D721Med (cell line): ENCODE data around the gene BIK.

ENCODE experiments used
- DNase-seq: peaks from one replicate; pipeline ENCODE4 v3.0.0; 2011; ENCODE audit warnings: low spot score; ENCODE audit not compliant: insufficient read length
- FAIRE-seq: peaks from 2 replicates; lab custom pipeline; 2011; peaks lifted over from hg19 to GRCh38; lab: Jason Lieb, UNC
- TF ChIP-seq, protein P1 (sequence below): IDR thresholded peaks from 2 replicates; pipeline ENCODE4 v1.5.1; 2012; ENCODE audit warnings: mild to moderate bottlenecking, control low read depth; ENCODE audit not compliant: insufficient read depth; ENCODE audit errors: missing control alignments

Gene BIK

DNA sequence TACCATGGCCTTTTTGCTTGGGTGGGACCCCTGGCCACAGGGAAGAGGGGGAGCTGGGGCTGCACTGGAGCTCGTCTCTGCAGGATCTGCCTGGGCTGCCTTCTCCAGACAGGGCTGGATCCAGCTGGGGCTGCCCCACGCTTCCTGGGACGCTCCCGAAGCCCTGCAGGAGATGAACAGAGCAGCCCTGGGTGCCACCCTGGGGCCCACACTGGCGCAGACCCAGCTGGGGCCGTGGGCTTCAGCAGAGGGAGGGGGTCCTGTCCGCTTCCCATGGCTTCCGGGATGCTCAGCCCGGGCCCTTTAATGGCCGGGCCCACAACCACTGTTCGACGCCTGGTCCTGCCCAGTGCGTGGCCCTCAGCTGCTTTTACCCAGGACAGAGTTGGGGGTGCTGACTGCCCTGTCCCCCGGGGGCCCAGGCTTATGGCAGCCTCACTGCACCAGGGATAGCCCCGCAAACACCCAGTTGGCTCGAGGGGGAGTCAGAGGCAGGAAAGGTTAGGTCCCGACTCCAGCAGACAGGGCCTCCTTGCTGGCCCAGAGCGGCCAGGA, 52.8 kb downstream of the BIK start:
- TF ChIP-seq, protein P1, sequence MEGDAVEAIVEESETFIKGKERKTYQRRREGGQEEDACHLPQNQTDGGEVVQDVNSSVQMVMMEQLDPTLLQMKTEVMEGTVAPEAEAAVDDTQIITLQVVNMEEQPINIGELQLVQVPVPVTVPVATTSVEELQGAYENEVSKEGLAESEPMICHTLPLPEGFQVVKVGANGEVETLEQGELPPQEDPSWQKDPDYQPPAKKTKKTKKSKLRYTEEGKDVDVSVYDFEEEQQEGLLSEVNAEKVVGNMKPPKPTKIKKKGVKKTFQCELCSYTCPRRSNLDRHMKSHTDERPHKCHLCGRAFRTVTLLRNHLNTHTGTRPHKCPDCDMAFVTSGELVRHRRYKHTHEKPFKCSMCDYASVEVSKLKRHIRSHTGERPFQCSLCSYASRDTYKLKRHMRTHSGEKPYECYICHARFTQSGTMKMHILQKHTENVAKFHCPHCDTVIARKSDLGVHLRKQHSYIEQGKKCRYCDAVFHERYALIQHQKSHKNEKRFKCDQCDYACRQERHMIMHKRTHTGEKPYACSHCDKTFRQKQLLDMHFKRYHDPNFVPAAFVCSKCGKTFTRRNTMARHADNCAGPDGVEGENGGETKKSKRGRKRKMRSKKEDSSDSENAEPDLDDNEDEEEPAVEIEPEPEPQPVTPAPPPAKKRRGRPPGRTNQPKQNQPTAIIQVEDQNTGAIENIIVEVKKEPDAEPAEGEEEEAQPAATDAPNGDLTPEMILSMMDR, result no peak
- DNase-seq (no peak), FAIRE-seq (no peak)

DNA sequence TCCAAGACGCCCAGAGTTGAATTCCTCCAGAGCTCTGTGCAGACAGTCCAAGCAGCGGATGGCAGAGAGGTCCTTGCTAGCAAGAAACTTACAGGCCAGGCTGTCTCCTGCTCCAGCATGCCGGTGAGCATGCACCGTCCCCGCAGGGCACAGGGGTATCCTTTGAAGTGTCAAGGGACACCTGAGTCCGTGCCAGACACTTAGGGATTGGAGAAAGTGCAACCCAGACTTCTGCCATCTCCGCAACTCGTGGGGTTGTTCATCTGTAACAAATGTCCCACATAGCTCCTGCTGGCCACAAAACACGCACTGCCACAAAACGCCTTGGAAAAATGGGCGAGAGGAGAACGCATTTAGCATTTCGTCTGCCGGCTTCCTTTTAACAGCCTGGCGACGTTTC, 54.1 kb downstream of the BIK start:
- DNase-seq (no peak), FAIRE-seq (no peak)
- TF ChIP-seq, protein P1, result no peak

DNA sequence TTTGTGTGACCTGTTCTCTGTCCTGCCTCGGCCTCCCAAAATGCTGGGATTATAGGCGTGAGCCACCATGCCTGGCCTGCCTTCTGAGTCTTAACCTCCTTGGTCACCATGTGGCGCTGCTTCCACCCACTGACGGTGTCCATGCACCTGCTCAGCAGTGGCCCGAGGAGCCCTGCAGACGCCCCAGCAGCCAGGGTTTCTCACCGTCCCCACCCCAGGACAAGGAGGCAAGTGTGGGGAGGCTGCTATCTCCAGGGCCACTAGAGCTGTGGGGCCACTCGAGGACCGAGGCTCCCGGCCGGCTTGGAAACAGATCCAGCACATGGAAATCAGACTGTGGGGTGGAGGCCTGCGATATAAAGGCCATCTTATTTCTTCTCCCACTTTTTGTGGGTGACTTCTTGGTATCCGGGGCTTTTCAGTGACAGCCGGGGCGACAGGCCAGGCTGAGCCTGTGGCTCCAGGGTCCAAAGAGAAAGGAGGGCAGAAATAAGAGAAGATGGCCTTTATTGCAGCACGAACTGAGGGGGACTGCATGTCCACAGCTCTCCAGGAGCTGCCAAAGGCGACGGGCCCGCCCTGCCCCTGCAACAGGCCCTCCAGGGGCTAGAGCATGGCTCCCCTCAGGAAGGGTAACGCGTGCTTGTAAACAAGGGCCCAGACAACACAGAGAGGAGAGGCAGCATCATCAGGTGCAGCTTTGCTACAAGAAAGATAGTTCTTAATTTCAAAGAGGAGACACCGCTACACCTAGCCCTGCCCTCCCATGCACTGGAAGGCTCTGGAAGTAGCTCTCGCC, 55.8 kb downstream of the BIK start:
- no peak for FAIRE-seq
- no peak for DNase-seq
- TF ChIP-seq, protein P1, result no peak

DNA sequence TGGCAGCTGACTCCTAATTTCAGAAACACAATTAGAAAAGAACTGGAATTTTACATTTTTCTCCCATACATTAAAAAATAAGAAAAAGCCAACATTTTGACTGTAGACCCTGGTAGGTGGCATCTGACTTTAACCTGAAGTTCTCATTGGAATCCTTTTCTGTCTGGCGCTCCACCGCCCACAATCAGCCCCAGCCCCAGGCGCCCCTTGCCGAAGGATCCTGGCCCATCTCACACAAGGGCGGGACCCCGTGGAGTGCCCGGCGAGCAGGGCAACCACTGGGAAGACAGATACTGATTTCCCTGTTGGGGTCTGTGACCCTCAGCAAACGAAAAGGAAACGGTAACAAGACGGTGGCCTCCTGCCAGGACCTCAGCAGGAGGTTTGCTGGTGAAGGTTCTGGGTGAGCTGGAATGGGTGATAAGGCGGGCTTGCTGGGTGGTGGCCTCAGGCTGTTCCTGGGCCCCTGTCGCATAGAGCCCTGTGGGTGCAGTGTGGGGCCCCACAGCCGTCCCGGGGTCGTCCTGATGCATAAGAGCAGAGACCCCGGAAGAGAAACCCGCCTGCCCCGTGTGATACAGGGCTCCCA, 56.5 kb downstream of the BIK start:
- no peak for DNase-seq
- TF ChIP-seq, protein P1, result no peak
- FAIRE-seq, result no peak

DNA sequence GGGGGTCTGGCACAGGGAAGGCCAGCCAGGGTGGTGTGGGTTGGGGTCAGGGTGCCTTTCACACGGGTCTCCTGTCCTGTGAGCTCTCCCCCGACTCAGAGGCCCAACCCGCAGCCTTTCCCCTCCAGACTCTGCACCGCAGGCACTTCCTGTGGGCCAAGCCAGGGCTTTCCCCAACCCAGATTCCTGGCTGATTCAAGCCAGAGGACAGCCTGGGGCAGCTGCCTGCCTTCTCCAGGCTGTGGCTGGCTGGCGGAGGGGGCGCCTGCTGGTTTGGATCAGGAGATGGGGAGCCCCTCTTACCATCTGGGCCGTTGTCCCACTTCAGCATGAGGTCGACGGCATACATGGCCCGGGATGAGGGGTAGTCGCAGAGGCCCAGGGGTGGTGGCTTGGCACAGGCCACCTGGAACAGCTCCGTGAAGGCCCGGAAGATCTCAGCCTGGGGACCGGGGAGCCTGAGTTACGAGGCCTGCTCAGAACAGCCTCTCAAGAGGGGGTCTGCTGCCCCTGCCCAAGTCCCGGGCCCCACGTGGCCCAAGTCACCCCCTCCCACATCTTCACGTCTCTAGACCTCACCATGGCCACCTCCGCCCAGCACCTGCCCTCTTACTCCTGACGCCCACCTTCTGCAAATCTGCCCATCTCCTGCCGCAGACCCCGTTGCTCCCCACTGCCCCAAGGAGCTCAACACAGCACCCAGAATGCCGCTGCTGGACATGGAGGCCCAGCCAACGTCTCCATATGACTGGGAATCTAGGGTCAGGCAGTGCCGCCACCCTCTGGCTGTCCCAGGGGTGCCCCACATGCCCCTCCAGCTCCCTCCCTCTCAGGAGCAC, 58.1 kb downstream of the BIK start:
- TF ChIP-seq, protein P1, result no peak
- FAIRE-seq, result no peak
- DNase-seq, result no peak

DNA sequence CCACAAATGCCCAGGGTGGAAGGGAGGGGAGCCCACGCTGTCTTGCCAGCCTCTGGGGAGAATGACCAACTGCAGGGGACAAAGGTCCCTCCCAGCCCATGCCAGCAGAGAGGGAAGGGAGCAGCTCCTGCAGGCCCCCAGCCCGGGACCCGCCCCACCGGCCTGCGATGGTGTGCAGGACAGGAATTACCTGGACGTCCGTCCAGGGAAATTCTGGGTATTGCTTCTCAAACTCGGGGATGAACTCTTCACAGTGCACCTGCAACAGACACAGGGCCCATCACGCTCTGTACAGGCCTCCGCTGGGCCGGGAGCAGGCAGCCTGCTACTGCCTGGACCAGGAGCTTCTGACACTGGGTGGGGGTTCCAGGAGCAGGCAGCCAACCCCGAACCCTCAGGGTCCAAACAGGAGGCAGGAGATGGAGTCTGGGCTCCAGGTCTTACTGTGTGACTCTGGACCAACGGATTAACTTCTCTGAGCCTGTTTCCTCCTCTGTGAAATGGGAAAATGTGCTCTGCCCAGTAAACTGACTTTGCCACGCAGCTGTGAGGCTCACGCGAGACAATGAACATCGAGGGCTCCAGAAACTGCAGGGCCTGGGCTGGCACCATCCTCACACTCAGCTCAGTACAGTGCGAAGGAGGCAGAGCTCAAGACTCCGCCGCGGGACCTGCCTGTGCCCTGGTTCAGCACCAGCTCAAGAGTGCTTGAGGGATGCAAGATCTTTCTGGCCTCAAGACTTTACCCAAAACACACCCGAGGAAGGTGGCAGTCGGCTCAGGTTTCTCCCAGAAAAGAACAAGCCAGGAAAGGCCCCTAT, 59.0 kb downstream of the BIK start:
- no peak for FAIRE-seq
- DNase-seq, result no peak
- TF ChIP-seq, protein P1, result no peak
